HL-60 (cell line): ENCODE results near the gene EIF2B2.

Source experiments
- DNase-seq, 2 experiments: peaks; one replicate each; pipeline ENCODE4 v3.0.0-alpha.2; 2010 to 2020; ENCODE audit warnings: low read depth in 1 of 2, low spot score in 1 of 2
- H3K27ac ChIP-seq: fragments of 250-450 bp; sonication (Bioruptor Pico); replicated peaks from 2 replicates; pipeline ENCODE4 v1.5.1; 2020; ENCODE audit warnings: mild to moderate bottlenecking, moderate library complexity
- H3K27me3 ChIP-seq: fragments of 250-450 bp; sonication (Bioruptor Pico); 2 replicates; pipeline ENCODE4 v1.5.1; 2021; ENCODE audit warnings: mild to moderate bottlenecking, moderate library complexity; ENCODE audit not compliant: insufficient read depth, poor library complexity, severe bottlenecking
- H3K4me3 ChIP-seq: replicated peaks from 2 replicates; pipeline ENCODE4 v1.5.1; 2011; ENCODE audit warnings: mild to moderate bottlenecking, control low read depth, low read length; ENCODE audit not compliant: insufficient read depth
- GABPA ChIP-seq: IDR thresholded peaks from 2 replicates; pipeline ENCODE4 v1.6.1; 2012; ENCODE audit warnings: low read depth
- POLR2AphosphoS5 ChIP-seq: IDR thresholded peaks from 2 replicates; pipeline ENCODE4 v1.6.1; 2012; ENCODE audit warnings: low read depth
- REST ChIP-seq: IDR thresholded peaks from 2 replicates; pipeline ENCODE4 v1.6.1; 2012; ENCODE audit warnings: low read depth; ENCODE audit not compliant: insufficient replicate concordance
- SPI1 ChIP-seq: IDR thresholded peaks from 2 replicates; pipeline ENCODE4 v1.6.1; 2012; ENCODE audit warnings: low read depth, mild to moderate bottlenecking, borderline replicate concordance
- TF ChIP-seq, protein P1 (sequence below): IDR thresholded peaks from one replicate; pipeline ENCODE4 v1.5.1; 2011; ENCODE audit warnings: low read length, control low read depth, inconsistent platforms; ENCODE audit not compliant: insufficient read depth

Gene EIF2B2

GRCh38 chr14:75011356-75011994 lies 8.8 kb downstream of the EIF2B2 start:
- TF ChIP-seq, protein P1, sequence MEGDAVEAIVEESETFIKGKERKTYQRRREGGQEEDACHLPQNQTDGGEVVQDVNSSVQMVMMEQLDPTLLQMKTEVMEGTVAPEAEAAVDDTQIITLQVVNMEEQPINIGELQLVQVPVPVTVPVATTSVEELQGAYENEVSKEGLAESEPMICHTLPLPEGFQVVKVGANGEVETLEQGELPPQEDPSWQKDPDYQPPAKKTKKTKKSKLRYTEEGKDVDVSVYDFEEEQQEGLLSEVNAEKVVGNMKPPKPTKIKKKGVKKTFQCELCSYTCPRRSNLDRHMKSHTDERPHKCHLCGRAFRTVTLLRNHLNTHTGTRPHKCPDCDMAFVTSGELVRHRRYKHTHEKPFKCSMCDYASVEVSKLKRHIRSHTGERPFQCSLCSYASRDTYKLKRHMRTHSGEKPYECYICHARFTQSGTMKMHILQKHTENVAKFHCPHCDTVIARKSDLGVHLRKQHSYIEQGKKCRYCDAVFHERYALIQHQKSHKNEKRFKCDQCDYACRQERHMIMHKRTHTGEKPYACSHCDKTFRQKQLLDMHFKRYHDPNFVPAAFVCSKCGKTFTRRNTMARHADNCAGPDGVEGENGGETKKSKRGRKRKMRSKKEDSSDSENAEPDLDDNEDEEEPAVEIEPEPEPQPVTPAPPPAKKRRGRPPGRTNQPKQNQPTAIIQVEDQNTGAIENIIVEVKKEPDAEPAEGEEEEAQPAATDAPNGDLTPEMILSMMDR: no peak
- TF ChIP-seq GABPA (no peak), SPI1 (no peak), POLR2AphosphoS5 (no peak), REST (no peak)
- no peak overlapping the region for H3K27ac ChIP-seq
- no peak for DNase-seq
- no peaks in the 10 kb centered on the region for H3K27me3 ChIP-seq
- H3K4me3 ChIP-seq: no peak overlapping the region

GRCh38 chr14:75013290-75013689 lies 10.6 kb downstream of the EIF2B2 start:
- H3K4me3 ChIP-seq: no peak overlapping the region
- no peak for DNase-seq
- H3K27me3 ChIP-seq: no peaks in the 10 kb centered on the region
- TF ChIP-seq POLR2AphosphoS5 (no peak), GABPA (no peak), SPI1 (no peak), REST (no peak)
- TF ChIP-seq, protein P1: no peak
- H3K27ac ChIP-seq: no peak overlapping the region

GRCh38 chr14:75015496-75015895 lies 12.8 kb downstream of the EIF2B2 start:
- no peak overlapping the region for H3K27ac ChIP-seq
- H3K4me3 ChIP-seq: no peak overlapping the region
- H3K27me3 ChIP-seq: no peaks in the 10 kb centered on the region
- TF ChIP-seq, protein P1: no peak
- TF ChIP-seq GABPA: no peak
- TF ChIP-seq SPI1: no peak
- DNase-seq: no peak

DNA sequence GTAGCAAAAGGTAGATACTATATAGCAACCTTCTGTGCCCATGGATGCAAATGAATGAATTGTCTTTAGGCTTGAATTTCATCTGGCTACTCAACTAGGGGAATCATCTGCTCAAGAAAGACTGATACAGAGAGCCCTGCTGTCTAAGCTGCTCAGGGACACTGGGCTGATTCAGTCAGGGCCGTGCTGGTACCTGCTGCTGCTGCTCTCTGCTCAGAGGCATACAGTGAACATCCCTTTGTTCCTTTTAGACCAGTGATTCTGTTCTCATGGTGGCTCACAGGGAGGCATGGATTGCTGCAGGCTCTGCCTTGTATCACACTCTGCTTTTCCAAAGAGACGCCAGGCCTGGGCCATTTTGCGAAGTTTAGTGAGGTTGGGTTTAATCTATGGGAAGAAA lies 14.1 kb downstream of the EIF2B2 start:
- Histone ChIP-seq H3K27me3 (no peaks in the 10 kb centered on the region), H3K27ac (no peak overlapping the region), H3K4me3 (no peak overlapping the region)
- no peak for TF ChIP-seq SPI1
- TF ChIP-seq, protein P1: no peak
- no peak for TF ChIP-seq POLR2AphosphoS5
- no peak for TF ChIP-seq GABPA
- TF ChIP-seq REST: no peak
- no peak for DNase-seq
